ENCODE data around the gene CES4A.

DNA sequence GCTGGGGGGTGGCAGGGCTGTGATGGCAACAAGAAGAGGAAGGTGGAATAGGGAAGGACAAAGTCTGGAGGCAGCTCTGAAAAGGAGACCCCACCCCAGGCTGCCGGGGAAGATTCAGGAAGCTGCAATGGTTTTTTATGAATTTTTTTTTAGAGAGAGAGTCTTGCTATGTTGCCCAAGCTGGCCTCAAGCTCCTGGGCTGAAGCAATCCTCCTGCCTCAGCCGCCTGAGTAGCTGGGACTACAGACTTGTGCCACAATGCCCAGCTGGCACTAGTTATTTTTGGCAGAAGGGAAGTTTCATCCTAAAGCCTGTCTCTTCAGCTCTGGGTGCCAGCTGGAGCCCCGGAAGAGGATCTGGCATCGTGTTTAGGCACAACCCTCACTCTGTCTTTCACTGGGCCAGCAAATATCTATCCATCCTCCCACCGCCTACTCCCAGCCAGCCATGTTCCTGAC is 28.7 kb upstream of the CES4A start:
- TF ChIP-seq SOX6 (IDR thresholded peaks at IDR 0.05) (no peak), SOX6 (CRISPR knock-in tag; IDR thresholded peaks at IDR 0.05) (no peak), EZH2 (conservative IDR thresholded peaks at IDR 0.05; ENCODE audit: low read depth, low read length) (no peak), SRF (IDR thresholded peaks at IDR 0.05; ENCODE audit: low read depth, low read length) (no peak), MAFK (conservative IDR thresholded peaks at IDR 0.05 in 1 of 2, IDR thresholded peaks at IDR 0.05 in 1 of 2; ENCODE audit: low read length in 2 of 2) (no peak), CCDC6 (CRISPR knock-in tag; IDR thresholded peaks at IDR 0.05) (no peak), PCBP1 (IDR thresholded peaks at IDR 0.05; ENCODE audit: borderline replicate concordance, low read depth, low read length) (no peak)
- TF ChIP-seq, protein P1, sequence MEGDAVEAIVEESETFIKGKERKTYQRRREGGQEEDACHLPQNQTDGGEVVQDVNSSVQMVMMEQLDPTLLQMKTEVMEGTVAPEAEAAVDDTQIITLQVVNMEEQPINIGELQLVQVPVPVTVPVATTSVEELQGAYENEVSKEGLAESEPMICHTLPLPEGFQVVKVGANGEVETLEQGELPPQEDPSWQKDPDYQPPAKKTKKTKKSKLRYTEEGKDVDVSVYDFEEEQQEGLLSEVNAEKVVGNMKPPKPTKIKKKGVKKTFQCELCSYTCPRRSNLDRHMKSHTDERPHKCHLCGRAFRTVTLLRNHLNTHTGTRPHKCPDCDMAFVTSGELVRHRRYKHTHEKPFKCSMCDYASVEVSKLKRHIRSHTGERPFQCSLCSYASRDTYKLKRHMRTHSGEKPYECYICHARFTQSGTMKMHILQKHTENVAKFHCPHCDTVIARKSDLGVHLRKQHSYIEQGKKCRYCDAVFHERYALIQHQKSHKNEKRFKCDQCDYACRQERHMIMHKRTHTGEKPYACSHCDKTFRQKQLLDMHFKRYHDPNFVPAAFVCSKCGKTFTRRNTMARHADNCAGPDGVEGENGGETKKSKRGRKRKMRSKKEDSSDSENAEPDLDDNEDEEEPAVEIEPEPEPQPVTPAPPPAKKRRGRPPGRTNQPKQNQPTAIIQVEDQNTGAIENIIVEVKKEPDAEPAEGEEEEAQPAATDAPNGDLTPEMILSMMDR (CRISPR knock-in tag; IDR thresholded peaks at IDR 0.05): no peak
- TF ChIP-seq, protein P2, sequence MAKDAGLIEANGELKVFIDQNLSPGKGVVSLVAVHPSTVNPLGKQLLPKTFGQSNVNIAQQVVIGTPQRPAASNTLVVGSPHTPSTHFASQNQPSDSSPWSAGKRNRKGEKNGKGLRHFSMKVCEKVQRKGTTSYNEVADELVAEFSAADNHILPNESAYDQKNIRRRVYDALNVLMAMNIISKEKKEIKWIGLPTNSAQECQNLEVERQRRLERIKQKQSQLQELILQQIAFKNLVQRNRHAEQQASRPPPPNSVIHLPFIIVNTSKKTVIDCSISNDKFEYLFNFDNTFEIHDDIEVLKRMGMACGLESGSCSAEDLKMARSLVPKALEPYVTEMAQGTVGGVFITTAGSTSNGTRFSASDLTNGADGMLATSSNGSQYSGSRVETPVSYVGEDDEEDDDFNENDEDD (CRISPR knock-in tag; IDR thresholded peaks at IDR 0.05; ENCODE audit: borderline replicate concordance): no peak
- TF ChIP-seq, protein P3, sequence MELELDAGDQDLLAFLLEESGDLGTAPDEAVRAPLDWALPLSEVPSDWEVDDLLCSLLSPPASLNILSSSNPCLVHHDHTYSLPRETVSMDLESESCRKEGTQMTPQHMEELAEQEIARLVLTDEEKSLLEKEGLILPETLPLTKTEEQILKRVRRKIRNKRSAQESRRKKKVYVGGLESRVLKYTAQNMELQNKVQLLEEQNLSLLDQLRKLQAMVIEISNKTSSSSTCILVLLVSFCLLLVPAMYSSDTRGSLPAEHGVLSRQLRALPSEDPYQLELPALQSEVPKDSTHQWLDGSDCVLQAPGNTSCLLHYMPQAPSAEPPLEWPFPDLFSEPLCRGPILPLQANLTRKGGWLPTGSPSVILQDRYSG (CRISPR knock-in tag; IDR thresholded peaks at IDR 0.05): no peak
